HCT116 (cell line): Measurements from ENCODE around the gene TIGD2. TPM values are rescaled to one million over a fixed set of nuclear protein-coding genes. Genes with fewer than 3 reads are reported as not detected.

Experiments used
- ATAC-seq: fragments of 200-7000 bp; cut with Tn5 transposase; 2 replicates; pipeline ENCODE4 v1.9.1; 2020; ENCODE audit warnings: mild to moderate bottlenecking, moderate library complexity
- BruUV-seq: library from RNA; stranded (reverse); fragments of 400-500 nt; replicated peaks from 2 replicates; lab custom pipeline; 2021; lab: Mats Ljungman, UMichigan
- CTCF ChIA-PET: fragments of 300-600 bp; sonication (Branson Sonifier 250); formaldehyde crosslinking; loops from one replicate; lab custom pipeline; 2021; ENCODE audit warnings: antibody characterized with exemption; lab: Charles Lee
- POLR2A ChIA-PET: fragments of 300-600, 350-600 bp; sonication (Branson Sonifier 250); formaldehyde crosslinking; loops from one replicate; lab custom pipeline; 2021; ENCODE audit warnings: antibody characterized with exemption; lab: Charles Lee
- RAD21 ChIA-PET, 2 experiments: fragments of 300-600 bp; sonication (Branson Sonifier 250); formaldehyde crosslinking; loops; one replicate each; lab custom pipeline; 2023; ENCODE audit warnings: low total read pairs in 2 of 2; ENCODE audit not compliant: uncharacterized antibody in 2 of 2, unreplicated experiment in 2 of 2, low non-redundant PET in 1 of 2; lab: Charles Lee
- DNase-seq: peaks from one replicate; pipeline ENCODE4 v3.0.0-alpha.2; 2010; ENCODE audit warnings: low read depth, low spot score
- H2AFZ ChIP-seq: fragments of 200-600 bp; shearing (Covaris generic), sonication (generic); 2 replicates; pipeline ENCODE4 v1.6.1; 2017; ENCODE audit warnings: low read depth, mixed run types, mixed read lengths, antibody characterized with exemption, low read length; ENCODE audit not compliant: poor library complexity, severe bottlenecking
- H3K27ac ChIP-seq: 2 replicates; pipeline ENCODE4 v1.5.1; 2012; ENCODE audit warnings: low read depth, low read length
- H3K27me3 ChIP-seq: fragments of 200-600 bp; sonication (generic); 2 replicates; pipeline ENCODE4 v1.6.1; 2016; ENCODE audit warnings: mixed run types, low read length, mixed read lengths; ENCODE audit not compliant: insufficient read depth
- H3K36me3 ChIP-seq, 2 experiments: fragments of 200-500 bp in 1 of 2; fragments of 200-600 bp in 1 of 2; sonication (Bioruptor generic) in 1 of 2; sonication (generic) in 1 of 2; 2 replicates each; pipeline versions ENCODE4 v1.5.1 to v1.6.1; 2014 to 2016; ENCODE audit warnings: low read length in 2 of 2, inconsistent platforms in 1 of 2, mixed read lengths in 1 of 2, mixed run types in 1 of 2; ENCODE audit not compliant: insufficient read depth in 2 of 2, control insufficient read depth in 1 of 2
- H3K4me1 ChIP-seq, 2 experiments: fragments of 200-600 bp in 1 of 2; sonication (generic) in 1 of 2; 2 replicates each; pipeline versions ENCODE4 v1.5.1 to v1.6.1; 2012 to 2017; ENCODE audit warnings: low read length in 2 of 2, inconsistent platforms in 1 of 2, mild to moderate bottlenecking in 1 of 2, mixed read lengths in 1 of 2, mixed run types in 1 of 2, moderate library complexity in 1 of 2; ENCODE audit not compliant: insufficient read depth in 2 of 2, control insufficient read depth in 1 of 2
- H3K4me2 ChIP-seq: fragments of 200-600 bp; sonication (generic); 2 replicates; pipeline ENCODE4 v1.6.1; 2017; ENCODE audit warnings: mixed run types, low read length, mixed read lengths
- H3K4me3 ChIP-seq, 2 experiments: fragments of 200-600 bp in 1 of 2; sonication (generic) in 1 of 2; replicated peaks in 1 of 2; 2 replicates each; pipeline ENCODE4 v1.5.1; 2011 to 2016; ENCODE audit warnings: low read length in 2 of 2, control low read depth in 1 of 2, low read depth in 1 of 2, mild to moderate bottlenecking in 1 of 2, mixed read lengths in 1 of 2, mixed run types in 1 of 2
- H3K79me2 ChIP-seq: fragments of 200-600 bp; sonication (generic); 2 replicates; pipeline ENCODE4 v1.6.1; 2017; ENCODE audit warnings: mild to moderate bottlenecking, mixed run types, low read length, moderate library complexity, mixed read lengths; ENCODE audit not compliant: insufficient read depth
- H3K9ac ChIP-seq: fragments of 200-600 bp; sonication (generic); 2 replicates; pipeline ENCODE4 v1.6.1; 2016; ENCODE audit warnings: low read length, mixed read lengths
- H3K9me2 ChIP-seq: fragments of 200-600 bp; sonication (generic), shearing (Covaris generic); 2 replicates; pipeline ENCODE4 v1.6.1; 2017; ENCODE audit warnings: mixed run types, mild to moderate bottlenecking, moderate library complexity; ENCODE audit not compliant: insufficient read depth
- H3K9me3 ChIP-seq, 2 experiments: fragments of 200-500 bp in 1 of 2; fragments of 200-600 bp in 1 of 2; sonication (Bioruptor generic) in 1 of 2; sonication (generic) in 1 of 2; 2 replicates each; pipeline ENCODE4 v1.6.1; 2014 to 2017; ENCODE audit warnings: low read length in 2 of 2, mixed read lengths in 2 of 2, inconsistent platforms in 1 of 2, low read depth in 1 of 2, mild to moderate bottlenecking in 1 of 2, mixed run types in 1 of 2, moderate library complexity in 1 of 2; ENCODE audit not compliant: control insufficient read depth in 1 of 2, insufficient read depth in 1 of 2
- H4K20me1 ChIP-seq: fragments of 200-600 bp; sonication (generic), shearing (Covaris generic); 2 replicates; pipeline ENCODE4 v1.6.1; 2017; ENCODE audit warnings: mixed run types, mild to moderate bottlenecking, moderate library complexity; ENCODE audit not compliant: insufficient read depth
- CBX3 ChIP-seq: IDR thresholded peaks from 2 replicates; pipeline ENCODE4 v1.6.1; 2012; ENCODE audit warnings: low read depth
- EGR1 ChIP-seq: IDR thresholded peaks from 2 replicates; pipeline ENCODE4 v1.6.1; 2012; ENCODE audit warnings: low read depth
- ELF1 ChIP-seq: IDR thresholded peaks from 2 replicates; pipeline ENCODE4 v1.6.1; 2012; ENCODE audit warnings: low read depth, borderline replicate concordance
- FOSL1 ChIP-seq: IDR thresholded peaks from 2 replicates; pipeline ENCODE4 v1.6.1; 2012; ENCODE audit warnings: low read depth
- POLR2A ChIP-seq: IDR thresholded peaks from 2 replicates; pipeline ENCODE4 v1.7.0; 2011; ENCODE audit warnings: borderline replicate concordance; ENCODE audit not compliant: insufficient read depth, insufficient read length; ENCODE audit errors: extremely low read depth
- RAD21 ChIP-seq: IDR thresholded peaks from 2 replicates; pipeline ENCODE4 v1.6.1; 2012; ENCODE audit warnings: low read depth, mild to moderate bottlenecking
- SIN3A ChIP-seq: IDR thresholded peaks from 2 replicates; pipeline ENCODE4 v1.6.1; 2012; ENCODE audit warnings: low read depth
- SP1 ChIP-seq: IDR thresholded peaks from 2 replicates; pipeline ENCODE4 v1.6.1; 2012; ENCODE audit warnings: low read depth
- TCF7L2 ChIP-seq: IDR thresholded peaks from 2 replicates; pipeline ENCODE4 v1.7.0; 2011; ENCODE audit warnings: borderline replicate concordance, inconsistent platforms; ENCODE audit not compliant: insufficient read depth, insufficient read length; ENCODE audit errors: extremely low read depth
- YY1 ChIP-seq: IDR thresholded peaks from 2 replicates; pipeline ENCODE4 v1.6.1; 2011; ENCODE audit warnings: low read length, low read depth, moderate library complexity, mild to moderate bottlenecking; ENCODE audit not compliant: insufficient replicate concordance; ENCODE audit errors: extremely low read depth
- ZFX ChIP-seq: fragments of 450-650 bp; IDR thresholded peaks from 2 replicates; pipeline ENCODE4 v1.6.1; 2017
- intact Hi-C: fragments of 100-400 bp; cut with micrococcal nuclease; formaldehyde crosslinking; loops from 2 replicates; pipeline ENCODE4 v1.10.0; 2022
- total RNA-seq: library from RNA; stranded (reverse); gene quantifications from one replicate; pipeline ENCODE4 v1.2.1, GENCODE V29; 2021; ENCODE audit not compliant: unreplicated experiment
- TF ChIP-seq, protein P1 (sequence below): IDR thresholded peaks from 2 replicates; pipeline ENCODE4 v1.6.1; 2012; ENCODE audit warnings: low read depth
- TF ChIP-seq, protein P2 (sequence below): IDR thresholded peaks from 2 replicates; pipeline ENCODE4 v1.6.1; 2011; ENCODE audit warnings: mild to moderate bottlenecking, low read length, moderate library complexity; ENCODE audit not compliant: insufficient replicate concordance; ENCODE audit errors: extremely low read depth

The TIGD2 gene
- total RNA-seq, 1 experiment from 2014 or later, result 10.3 TPM

GRCh38 chr4:89161841-89162240, 50.5 kb downstream of the TIGD2 start:
- Histone ChIP-seq H3K9me2 (no peaks in the 10 kb centered on the region), H3K27ac (no peak overlapping the region), H4K20me1 (no peaks in the 10 kb centered on the region), H3K9ac (no peak overlapping the region), H3K4me2 (no peak overlapping the region), H2AFZ (no peak overlapping the region), H3K79me2 (no peaks in the 10 kb centered on the region), H3K27me3 (no peaks in the 10 kb centered on the region), H3K9me3 (no peaks in the 10 kb centered on the region), H3K4me3 (no peak overlapping the region), H3K36me3 (no peaks in the 10 kb centered on the region), H3K4me1 (no peaks in the 10 kb centered on the region)
- ChIA-PET POLR2A (no interaction called here), RAD21 (no interaction called here), CTCF (no interaction called here)
- ATAC-seq (no peak), DNase-seq (no peak)
- no TSS peak for BruUV-seq
- no peak for TF ChIP-seq YY1
- TF ChIP-seq EGR1, result no peak
- TF ChIP-seq, protein P1, sequence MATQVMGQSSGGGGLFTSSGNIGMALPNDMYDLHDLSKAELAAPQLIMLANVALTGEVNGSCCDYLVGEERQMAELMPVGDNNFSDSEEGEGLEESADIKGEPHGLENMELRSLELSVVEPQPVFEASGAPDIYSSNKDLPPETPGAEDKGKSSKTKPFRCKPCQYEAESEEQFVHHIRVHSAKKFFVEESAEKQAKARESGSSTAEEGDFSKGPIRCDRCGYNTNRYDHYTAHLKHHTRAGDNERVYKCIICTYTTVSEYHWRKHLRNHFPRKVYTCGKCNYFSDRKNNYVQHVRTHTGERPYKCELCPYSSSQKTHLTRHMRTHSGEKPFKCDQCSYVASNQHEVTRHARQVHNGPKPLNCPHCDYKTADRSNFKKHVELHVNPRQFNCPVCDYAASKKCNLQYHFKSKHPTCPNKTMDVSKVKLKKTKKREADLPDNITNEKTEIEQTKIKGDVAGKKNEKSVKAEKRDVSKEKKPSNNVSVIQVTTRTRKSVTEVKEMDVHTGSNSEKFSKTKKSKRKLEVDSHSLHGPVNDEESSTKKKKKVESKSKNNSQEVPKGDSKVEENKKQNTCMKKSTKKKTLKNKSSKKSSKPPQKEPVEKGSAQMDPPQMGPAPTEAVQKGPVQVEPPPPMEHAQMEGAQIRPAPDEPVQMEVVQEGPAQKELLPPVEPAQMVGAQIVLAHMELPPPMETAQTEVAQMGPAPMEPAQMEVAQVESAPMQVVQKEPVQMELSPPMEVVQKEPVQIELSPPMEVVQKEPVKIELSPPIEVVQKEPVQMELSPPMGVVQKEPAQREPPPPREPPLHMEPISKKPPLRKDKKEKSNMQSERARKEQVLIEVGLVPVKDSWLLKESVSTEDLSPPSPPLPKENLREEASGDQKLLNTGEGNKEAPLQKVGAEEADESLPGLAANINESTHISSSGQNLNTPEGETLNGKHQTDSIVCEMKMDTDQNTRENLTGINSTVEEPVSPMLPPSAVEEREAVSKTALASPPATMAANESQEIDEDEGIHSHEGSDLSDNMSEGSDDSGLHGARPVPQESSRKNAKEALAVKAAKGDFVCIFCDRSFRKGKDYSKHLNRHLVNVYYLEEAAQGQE, result no peak
- TF ChIP-seq POLR2A, result no peak
- no peak for TF ChIP-seq SP1
- TF ChIP-seq SIN3A, result no peak
- no peak for TF ChIP-seq ELF1
- TF ChIP-seq FOSL1, result no peak
- no peak for TF ChIP-seq RAD21
- TF ChIP-seq TCF7L2, result no peak
- TF ChIP-seq, protein P2, sequence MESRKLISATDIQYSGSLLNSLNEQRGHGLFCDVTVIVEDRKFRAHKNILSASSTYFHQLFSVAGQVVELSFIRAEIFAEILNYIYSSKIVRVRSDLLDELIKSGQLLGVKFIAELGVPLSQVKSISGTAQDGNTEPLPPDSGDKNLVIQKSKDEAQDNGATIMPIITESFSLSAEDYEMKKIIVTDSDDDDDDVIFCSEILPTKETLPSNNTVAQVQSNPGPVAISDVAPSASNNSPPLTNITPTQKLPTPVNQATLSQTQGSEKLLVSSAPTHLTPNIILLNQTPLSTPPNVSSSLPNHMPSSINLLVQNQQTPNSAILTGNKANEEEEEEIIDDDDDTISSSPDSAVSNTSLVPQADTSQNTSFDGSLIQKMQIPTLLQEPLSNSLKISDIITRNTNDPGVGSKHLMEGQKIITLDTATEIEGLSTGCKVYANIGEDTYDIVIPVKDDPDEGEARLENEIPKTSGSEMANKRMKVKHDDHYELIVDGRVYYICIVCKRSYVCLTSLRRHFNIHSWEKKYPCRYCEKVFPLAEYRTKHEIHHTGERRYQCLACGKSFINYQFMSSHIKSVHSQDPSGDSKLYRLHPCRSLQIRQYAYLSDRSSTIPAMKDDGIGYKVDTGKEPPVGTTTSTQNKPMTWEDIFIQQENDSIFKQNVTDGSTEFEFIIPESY, result no peak
- TF ChIP-seq ZFX, result no peak
- TF ChIP-seq CBX3, result no peak
- intact Hi-C loops, result no loop called here
